GM12801 (cell line): ENCODE results near the gene TC2N.

ENCODE experiments used
- CTCF ChIP-seq: IDR thresholded peaks from one replicate; pipeline ENCODE4 v1.5.1; 2011; ENCODE audit warnings: control low read depth; ENCODE audit not compliant: insufficient read length; ENCODE audit errors: extremely low read depth

TC2N gene

DNA sequence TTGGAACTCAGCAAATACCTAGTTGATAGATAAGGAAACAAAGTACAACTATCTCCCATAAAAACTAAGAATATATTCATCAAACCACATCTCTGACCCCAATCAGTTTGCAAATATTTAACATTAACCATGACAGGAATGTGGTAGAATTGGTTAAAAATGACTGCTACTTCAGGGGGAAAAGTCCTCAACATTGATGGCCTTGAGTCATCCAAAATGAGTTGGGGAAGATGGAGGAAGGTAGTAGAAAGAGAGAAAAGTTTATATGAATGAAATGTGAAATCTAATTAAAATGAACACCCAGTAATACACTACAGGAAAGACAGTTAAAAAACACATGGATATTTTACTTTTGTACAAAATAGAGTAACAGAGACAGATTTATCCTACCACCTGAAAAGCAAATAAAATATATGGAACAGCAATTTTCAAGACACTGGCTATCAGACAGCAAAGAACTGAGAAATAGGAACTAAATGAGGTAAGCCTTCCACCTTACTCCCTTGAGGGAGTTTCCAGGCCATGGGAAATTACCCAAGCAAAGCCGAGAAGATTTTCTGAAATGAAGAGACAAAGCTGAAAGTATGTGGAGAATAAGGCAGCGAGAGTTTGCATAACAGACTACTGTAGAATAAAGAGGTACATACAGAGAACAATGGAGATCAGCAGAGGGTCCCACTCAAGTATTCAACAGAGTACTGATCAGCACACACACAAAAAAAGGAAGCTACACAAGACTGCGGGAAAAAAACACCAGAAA is 49.6 kb downstream of the TC2N start:
- no peak for TF ChIP-seq CTCF

DNA sequence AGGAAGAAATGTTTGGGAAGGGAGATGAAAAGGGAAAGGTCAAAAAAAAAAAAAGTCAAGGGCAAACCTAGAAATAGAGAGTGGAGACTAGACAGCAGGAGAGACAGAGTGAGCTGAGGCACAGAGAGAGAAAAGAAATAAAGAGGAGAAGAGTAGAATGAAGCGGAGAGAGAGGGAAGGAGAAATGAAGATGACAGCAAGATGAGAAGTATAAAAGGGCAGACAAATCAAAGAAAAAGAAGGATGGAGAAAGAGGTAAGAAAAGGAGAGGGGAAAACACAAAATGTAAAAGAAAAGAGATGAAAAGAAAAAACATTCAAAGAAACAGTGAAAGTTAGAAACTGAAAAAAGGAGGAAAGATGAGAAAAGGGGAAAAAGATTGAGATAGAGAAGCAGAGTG is 53.0 kb downstream of the TC2N start:
- TF ChIP-seq CTCF, result no peak

GRCh38 chr14:91810699-91811098 is 56.6 kb downstream of the TC2N start:
- no peak for TF ChIP-seq CTCF

DNA sequence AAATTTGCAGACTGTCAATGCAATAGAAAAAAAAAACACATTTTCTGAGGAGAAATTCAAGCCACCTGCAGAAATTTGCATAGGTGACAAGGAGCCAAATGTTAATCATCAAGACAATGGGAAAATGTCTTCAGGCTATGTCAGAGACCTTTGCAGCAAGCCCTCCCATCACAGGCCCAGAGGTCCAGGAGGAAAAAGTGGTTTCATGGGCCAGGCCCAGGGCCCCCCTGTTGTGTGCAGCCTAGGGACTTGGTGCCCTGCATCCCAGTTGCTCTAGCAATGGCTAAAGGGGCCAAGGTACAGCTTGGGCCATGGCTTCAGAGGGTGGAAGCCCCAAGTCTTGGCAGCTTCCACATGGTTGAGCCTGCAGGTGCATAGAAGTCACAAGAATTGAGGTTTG is 60.6 kb downstream of the TC2N start:
- TF ChIP-seq CTCF, result no peak

GRCh38 chr14:91805659-91806058 is 61.7 kb downstream of the TC2N start:
- no peak for TF ChIP-seq CTCF

DNA sequence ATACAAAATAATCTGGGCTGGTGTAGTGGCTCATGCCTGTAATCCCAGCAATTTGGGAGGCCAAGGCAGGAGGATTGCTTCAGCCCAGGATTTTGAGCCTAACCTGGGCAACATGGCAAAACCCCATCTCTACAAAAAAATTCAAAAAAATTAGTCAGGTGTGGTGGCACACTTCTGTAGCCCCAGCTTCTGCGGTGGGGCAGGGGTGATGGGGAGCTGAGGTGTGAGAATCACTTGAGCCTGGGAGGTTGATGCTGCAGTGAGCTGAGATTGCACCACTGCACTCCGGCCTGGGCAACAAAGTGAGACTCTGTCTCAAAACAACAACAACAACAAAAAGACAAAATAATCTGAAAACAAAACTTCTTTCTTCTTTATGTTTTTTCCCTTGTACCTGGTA is 66.0 kb downstream of the TC2N start:
- no peak for TF ChIP-seq CTCF

DNA sequence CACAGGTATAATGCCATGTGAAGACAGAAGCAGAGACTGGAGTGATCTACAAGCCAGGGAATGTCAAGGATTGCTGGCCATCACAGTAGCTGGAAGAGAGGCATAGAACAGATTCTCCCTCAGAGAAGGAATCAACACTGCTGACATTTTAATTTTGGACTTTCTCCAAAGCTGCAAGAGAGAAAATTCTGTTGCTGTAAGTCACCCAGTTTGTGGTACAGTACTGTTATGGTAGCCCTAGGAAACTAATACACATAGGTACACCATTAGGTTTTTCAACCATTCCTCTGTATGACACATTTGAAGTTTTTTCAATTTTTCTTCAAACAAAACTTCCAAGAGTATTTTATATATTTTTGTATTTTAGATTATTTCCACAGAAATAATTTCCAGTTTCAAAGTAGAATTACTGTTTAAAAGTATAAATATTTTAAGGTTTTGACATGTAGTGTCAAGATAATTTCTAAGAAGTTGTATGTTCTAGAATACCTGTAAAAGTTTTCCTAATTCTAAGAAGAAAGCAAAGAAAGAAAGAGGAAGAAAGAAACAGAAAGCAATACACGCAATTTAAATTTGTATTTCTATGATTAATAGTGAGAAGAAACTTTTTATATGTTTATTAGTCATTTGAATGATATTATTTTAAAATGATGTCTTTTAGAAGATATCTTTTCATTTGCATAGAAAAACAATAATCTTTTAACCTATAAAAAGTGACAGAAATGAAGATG is 70.6 kb downstream of the TC2N start:
- TF ChIP-seq CTCF, result no peak
